ENCODE results near the gene MRPL23. TPM values are rescaled to one million over a fixed set of nuclear protein-coding genes. Genes with fewer than 3 reads are reported as not detected.

MRPL23 gene
- total RNA-seq, 6 experiments from 2014 or later = 83.8 to 116 (median 110) TPM

- Mint-ChIP-seq H3K4me3 (no peak overlapping the region), H3K4me1 (ENCODE audit: low read depth) (no peaks in the 10 kb centered on the region), H3K9me3 (no peaks in the 10 kb centered on the region), H3K27ac (no peak overlapping the region), H3K27me3 (ENCODE audit: insufficient read depth) (no peaks in the 10 kb centered on the region), H3K36me3 (ENCODE audit: low read depth) (no peaks in the 10 kb centered on the region)
- no peak for TF ChIP-seq CTCF (IDR thresholded peaks at IDR 0.05)
- no peak for DNase-seq
Observed at GRCh38 chr11:1969035-1969434, 21.9 kb downstream of the MRPL23 start.

- no peak for TF ChIP-seq CTCF (IDR thresholded peaks at IDR 0.05)
- Mint-ChIP-seq H3K4me1 (ENCODE audit: low read depth) (no peaks in the 10 kb centered on the region), H3K36me3 (ENCODE audit: low read depth) (no peaks in the 10 kb centered on the region), H3K9me3 (no peaks in the 10 kb centered on the region), H3K4me3 (no peak overlapping the region), H3K27ac (no peak overlapping the region), H3K27me3 (ENCODE audit: insufficient read depth) (no peaks in the 10 kb centered on the region)
- no peak for DNase-seq
Observed at GRCh38 chr11:1969776-1970175, 22.6 kb downstream of the MRPL23 start.

GRCh38 chr11:1970956-1971355, 23.8 kb downstream of the MRPL23 start:
- no peaks in the 10 kb centered on the region for H3K36me3 Mint-ChIP-seq (ENCODE audit: low read depth)
- no peak overlapping the region for H3K4me3 Mint-ChIP-seq
- H3K4me1 Mint-ChIP-seq (ENCODE audit: low read depth) = no peaks in the 10 kb centered on the region
- DNase-seq = no peak
- no peaks in the 10 kb centered on the region for H3K27me3 Mint-ChIP-seq (ENCODE audit: insufficient read depth)
- TF ChIP-seq CTCF (IDR thresholded peaks at IDR 0.05) = no peak
- H3K27ac Mint-ChIP-seq = no peak overlapping the region
- no peaks in the 10 kb centered on the region for H3K9me3 Mint-ChIP-seq

- no peaks in the 10 kb centered on the region for H3K4me1 Mint-ChIP-seq (ENCODE audit: low read depth)
- no peaks in the 10 kb centered on the region for H3K36me3 Mint-ChIP-seq (ENCODE audit: low read depth)
- no peak overlapping the region for H3K27ac Mint-ChIP-seq
- TF ChIP-seq CTCF (IDR thresholded peaks at IDR 0.05) = no peak
- no peaks in the 10 kb centered on the region for H3K27me3 Mint-ChIP-seq (ENCODE audit: insufficient read depth)
- no peaks in the 10 kb centered on the region for H3K9me3 Mint-ChIP-seq
- no peak for DNase-seq
- H3K4me3 Mint-ChIP-seq = no peak overlapping the region
Observed at GRCh38 chr11:1975185-1975584, 28.1 kb downstream of the MRPL23 start.

- Mint-ChIP-seq H3K36me3 (ENCODE audit: low read depth) (no peaks in the 10 kb centered on the region), H3K27me3 (ENCODE audit: insufficient read depth) (no peaks in the 10 kb centered on the region), H3K9me3 (no peaks in the 10 kb centered on the region), H3K4me3 (no peak overlapping the region), H3K4me1 (ENCODE audit: low read depth) (no peaks in the 10 kb centered on the region), H3K27ac (no peak overlapping the region)
- no peak for DNase-seq
- no peak for TF ChIP-seq CTCF (IDR thresholded peaks at IDR 0.05)
Observed at GRCh38 chr11:1978720-1979473, 31.8 kb downstream of the MRPL23 start.

Measured in HFFc6 (cell line).